ENCODE results near the gene PRPF4.
"Not testable (repeated sequence)": the region's sequence is repeated elsewhere in the genome, so short reads cannot be mapped to it uniquely, and the experiment has no call there.

PRPF4 gene

DNA sequence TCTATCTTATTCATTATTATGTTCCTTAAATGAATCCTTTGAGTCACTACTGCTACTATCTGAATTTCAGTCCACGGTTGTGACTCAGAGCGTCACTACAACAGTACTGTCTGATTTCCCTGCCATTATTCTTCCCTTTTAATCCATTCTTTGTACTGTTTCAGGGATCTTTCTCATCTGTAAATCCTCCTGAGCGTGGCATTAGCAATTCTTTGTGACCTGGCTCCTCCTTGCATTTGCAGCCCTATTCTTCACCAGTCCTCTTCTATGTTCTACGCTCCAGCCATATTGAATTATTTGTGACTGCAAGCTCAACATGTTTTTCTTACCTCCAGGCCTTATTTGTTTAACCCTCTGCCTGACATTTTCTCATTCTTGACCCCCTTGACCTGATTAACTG, 5.9 kb downstream of the PRPF4 start:
- no peaks in the 10 kb centered on the region for H3K27me3 ChIP-seq (replicated peaks in 2 of 5; ENCODE audit: control insufficient read depth in 4 of 5, insufficient read depth in 5 of 5, low read length in 4 of 5)
- WGBS (ENCODE audit: insufficient coverage): 100% methylated on average over 4 of the region's 4 CpGs
- no peak overlapping the region for H3K4me3 ChIP-seq (ENCODE audit: control insufficient read depth in 1 of 7, extremely low read depth in 1 of 7, insufficient read depth in 4 of 7, low read depth in 2 of 7, low read length in 6 of 7)
- DNase-seq: no peak
- POLR2A ChIA-PET: interaction anchor here (0.6 kb wide), 1 partner anchor 1033 kb away, joined by 3 read pairs; no protein-coding TSS in a partner anchor
- H3K4me1 ChIP-seq (ENCODE audit: control extremely low read depth in 1 of 4, control insufficient read depth in 4 of 4, insufficient read depth in 4 of 4, low read length in 3 of 4): peaks cover 0 to 8% (median 5%) of the 10 kb centered on the region in 4 experiments
- CTCF ChIA-PET: interaction anchor here (1.0 kb wide), 1 partner anchor 20 kb away, joined by 3 read pairs; no protein-coding TSS in a partner anchor
- H3K27ac ChIP-seq (ENCODE audit: insufficient read depth in 1 of 2, low read depth in 1 of 2, low read length in 2 of 2, poor library complexity in 1 of 2, severe bottlenecking in 2 of 2): no peak overlapping the region
- H3K9me3 ChIP-seq (ENCODE audit: control extremely low read depth in 1 of 5, control insufficient read depth in 4 of 5, insufficient read depth in 2 of 5, low read depth in 1 of 5, low read length in 4 of 5): no peaks in the 10 kb centered on the region
- peaks cover 21 to 80% (median 61%) of the 10 kb centered on the region in 4 experiments for H3K36me3 ChIP-seq (ENCODE audit: control insufficient read depth in 4 of 4, insufficient read depth in 4 of 4, low read length in 3 of 4)

DNA sequence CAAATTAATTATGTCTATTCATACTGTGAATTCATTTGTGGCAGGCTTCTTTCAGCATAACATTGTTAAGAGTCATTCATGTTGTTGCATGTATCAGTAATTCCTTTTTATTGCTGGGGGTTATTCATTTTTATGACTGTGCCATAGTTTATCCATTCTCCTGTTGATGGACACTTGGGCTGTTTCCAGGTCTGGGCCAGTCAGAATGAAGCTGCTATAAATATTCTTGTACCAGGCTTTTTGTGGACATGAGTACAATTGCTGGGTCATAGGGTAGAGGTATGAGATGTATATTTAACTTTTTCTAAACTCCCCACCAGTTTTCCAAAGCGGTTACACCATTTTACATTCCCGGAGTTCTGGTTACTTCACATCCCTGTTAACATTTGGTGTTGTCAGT, 13.6 kb downstream of the PRPF4 start:
- Histone ChIP-seq H3K9me3 (ENCODE audit: control extremely low read depth in 1 of 5, control insufficient read depth in 4 of 5, insufficient read depth in 2 of 5, low read depth in 1 of 5, low read length in 4 of 5) (no peaks in the 10 kb centered on the region), H3K27ac (ENCODE audit: insufficient read depth in 1 of 2, low read depth in 1 of 2, low read length in 2 of 2, poor library complexity in 1 of 2, severe bottlenecking in 2 of 2) (peak overlapping the region in 1 of 2 experiments; percentile 37), H3K4me1 (ENCODE audit: control extremely low read depth in 1 of 4, control insufficient read depth in 4 of 4, insufficient read depth in 4 of 4, low read length in 3 of 4) (peaks cover 0 to 2% (median under 1%) of the 10 kb centered on the region in 4 experiments), H3K4me3 (ENCODE audit: control insufficient read depth in 1 of 7, extremely low read depth in 1 of 7, insufficient read depth in 4 of 7, low read depth in 2 of 7, low read length in 6 of 7) (no peak overlapping the region), H3K36me3 (ENCODE audit: control insufficient read depth in 4 of 4, insufficient read depth in 4 of 4, low read length in 3 of 4) (peaks cover 34 to 93% (median 69%) of the 10 kb centered on the region in 4 experiments), H3K27me3 (replicated peaks in 2 of 5; ENCODE audit: control insufficient read depth in 4 of 5, insufficient read depth in 5 of 5, low read length in 4 of 5) (no peaks in the 10 kb centered on the region)
- WGBS (ENCODE audit: insufficient coverage): 94% methylated on average over 2 of the region's 2 CpGs
- POLR2A ChIA-PET: no interaction called here
- CTCF ChIA-PET: no interaction called here
- no peak for DNase-seq

DNA sequence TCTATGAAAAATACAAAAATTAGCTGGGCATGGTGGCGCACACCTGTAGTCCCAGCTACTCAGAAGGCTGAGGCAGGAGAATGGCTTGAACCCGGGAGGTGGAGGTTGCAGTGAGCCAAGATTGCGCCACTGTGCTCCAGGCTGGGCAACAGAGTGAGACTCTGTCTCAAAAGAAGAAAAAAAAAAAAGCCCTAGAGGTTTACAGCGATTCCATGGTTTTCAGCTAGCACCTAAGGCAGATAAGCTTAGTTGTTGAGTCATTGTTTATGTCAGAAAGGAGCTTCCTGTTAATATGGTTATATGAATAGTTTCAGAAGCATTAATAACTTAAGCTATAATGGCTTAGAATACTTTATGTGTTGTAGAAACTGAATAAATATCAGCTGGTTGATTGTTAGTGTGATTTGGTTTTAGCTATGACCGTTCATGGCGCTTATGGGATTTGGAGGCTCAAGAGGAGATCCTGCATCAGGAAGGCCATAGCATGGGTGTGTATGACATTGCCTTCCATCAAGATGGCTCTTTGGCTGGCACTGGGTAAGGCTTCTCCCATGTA, 14.7 kb downstream of the PRPF4 start:
- peaks cover 33 to 84% (median 61%) of the 10 kb centered on the region in 4 experiments for H3K36me3 ChIP-seq (ENCODE audit: control insufficient read depth in 4 of 4, insufficient read depth in 4 of 4, low read length in 3 of 4)
- H3K9me3 ChIP-seq (ENCODE audit: control extremely low read depth in 1 of 5, control insufficient read depth in 4 of 5, insufficient read depth in 2 of 5, low read depth in 1 of 5, low read length in 4 of 5): no peaks in the 10 kb centered on the region
- peaks cover 0 to 2% (median under 1%) of the 10 kb centered on the region in 4 experiments for H3K4me1 ChIP-seq (ENCODE audit: control extremely low read depth in 1 of 4, control insufficient read depth in 4 of 4, insufficient read depth in 4 of 4, low read length in 3 of 4)
- ChIA-PET POLR2A (interaction anchor here (1.3 kb wide), 1 partner anchor 12 kb away, joined by 4 read pairs; no protein-coding TSS in a partner anchor), CTCF (interaction anchor here (0.9 to 1.7 kb wide), 2 partner anchors 15 to 19 kb away, joined by 3 to 4 read pairs; partner anchors contain the start of genes CDC26 and PRPF4)
- 80% methylated on average over 5 of the region's 6 CpGs for WGBS (ENCODE audit: insufficient coverage)
- H3K27ac ChIP-seq (ENCODE audit: insufficient read depth in 1 of 2, low read depth in 1 of 2, low read length in 2 of 2, poor library complexity in 1 of 2, severe bottlenecking in 2 of 2): peak overlapping the region in 1 of 2 experiments; percentile 37
- DNase-seq: peak in 2 of 3 donors; percentile 15 to 26
- H3K4me3 ChIP-seq (ENCODE audit: control insufficient read depth in 1 of 7, extremely low read depth in 1 of 7, insufficient read depth in 4 of 7, low read depth in 2 of 7, low read length in 6 of 7): no peak overlapping the region
- H3K27me3 ChIP-seq (replicated peaks in 2 of 5; ENCODE audit: control insufficient read depth in 4 of 5, insufficient read depth in 5 of 5, low read length in 4 of 5): no peaks in the 10 kb centered on the region

DNA sequence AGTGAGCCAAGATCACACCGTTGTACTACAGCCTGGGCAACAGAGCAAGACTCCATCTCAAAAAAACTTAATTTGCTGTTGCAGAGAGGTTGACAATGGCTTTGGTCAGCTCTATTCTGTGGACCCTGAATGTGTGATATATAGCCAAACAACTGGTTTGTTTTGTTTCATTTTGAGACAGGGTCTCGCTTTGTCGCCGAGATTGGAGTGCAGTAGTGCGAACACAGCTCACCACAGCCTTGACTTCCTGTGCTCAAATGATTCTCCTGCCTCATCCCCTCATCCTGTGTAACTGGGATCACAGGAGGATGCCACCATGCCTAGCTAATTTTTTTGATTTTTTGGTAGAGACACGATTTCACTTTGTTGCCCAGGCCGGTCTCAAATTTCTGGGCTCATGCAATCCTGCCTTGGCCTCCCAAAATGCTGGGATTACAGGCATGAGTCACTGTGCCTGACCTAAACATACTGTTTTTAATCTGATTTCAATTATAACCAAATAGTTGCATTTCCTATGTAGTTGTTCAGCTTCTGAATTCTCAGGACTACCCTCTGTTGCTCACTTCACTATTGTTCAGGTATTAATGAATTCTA, 17.9 kb downstream of the PRPF4 start:
- ChIA-PET CTCF (no interaction called here), POLR2A (no interaction called here)
- H3K27ac ChIP-seq (ENCODE audit: insufficient read depth in 1 of 2, low read depth in 1 of 2, low read length in 2 of 2, poor library complexity in 1 of 2, severe bottlenecking in 2 of 2): no peak overlapping the region
- H3K27me3 ChIP-seq (replicated peaks in 2 of 5; ENCODE audit: control insufficient read depth in 4 of 5, insufficient read depth in 5 of 5, low read length in 4 of 5): no peaks in the 10 kb centered on the region
- H3K36me3 ChIP-seq (ENCODE audit: control insufficient read depth in 4 of 4, insufficient read depth in 4 of 4, low read length in 3 of 4): peaks cover 21 to 56% (median 38%) of the 10 kb centered on the region in 4 experiments
- H3K4me3 ChIP-seq (ENCODE audit: control insufficient read depth in 1 of 7, extremely low read depth in 1 of 7, insufficient read depth in 4 of 7, low read depth in 2 of 7, low read length in 6 of 7): no peak overlapping the region
- DNase-seq: no peak
- H3K4me1 ChIP-seq (ENCODE audit: control extremely low read depth in 1 of 4, control insufficient read depth in 4 of 4, insufficient read depth in 4 of 4, low read length in 3 of 4): peaks cover 0 to 2% (median under 1%) of the 10 kb centered on the region in 4 experiments
- WGBS (ENCODE audit: insufficient coverage): 93% methylated on average over 7 of the region's 7 CpGs
- no peaks in the 10 kb centered on the region for H3K9me3 ChIP-seq (ENCODE audit: control extremely low read depth in 1 of 5, control insufficient read depth in 4 of 5, insufficient read depth in 2 of 5, low read depth in 1 of 5, low read length in 4 of 5)

DNA sequence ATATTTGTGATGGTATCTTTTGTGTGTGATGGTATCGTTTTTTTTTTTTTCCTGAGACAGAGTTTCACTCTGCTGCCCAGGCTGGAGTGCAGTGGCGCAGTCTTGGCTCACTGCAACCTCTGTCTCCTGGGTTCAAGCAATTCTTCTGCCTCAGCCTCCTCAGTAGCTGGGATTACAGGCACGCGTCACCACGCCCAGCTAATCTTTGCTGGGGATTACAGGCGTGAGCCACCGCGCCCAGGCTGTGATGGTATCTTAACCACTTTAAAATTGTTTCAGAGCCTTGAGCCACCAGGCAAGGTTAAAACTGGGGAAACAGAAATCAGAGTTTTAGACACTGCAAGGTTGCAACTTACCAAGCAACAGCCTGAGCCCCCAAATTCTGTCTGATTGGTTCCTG, 20.8 kb downstream of the PRPF4 start:
- DNase-seq; H3K4me3 ChIP-seq (ENCODE audit: control insufficient read depth in 1 of 7, extremely low read depth in 1 of 7, insufficient read depth in 4 of 7, low read depth in 2 of 7, low read length in 6 of 7); H3K9me3 ChIP-seq (ENCODE audit: control extremely low read depth in 1 of 5, control insufficient read depth in 4 of 5, insufficient read depth in 2 of 5, low read depth in 1 of 5, low read length in 4 of 5); POLR2A ChIA-PET; H3K4me1 ChIP-seq (ENCODE audit: control extremely low read depth in 1 of 4, control insufficient read depth in 4 of 4, insufficient read depth in 4 of 4, low read length in 3 of 4); H3K27ac ChIP-seq (ENCODE audit: insufficient read depth in 1 of 2, low read depth in 1 of 2, low read length in 2 of 2, poor library complexity in 1 of 2, severe bottlenecking in 2 of 2); H3K27me3 ChIP-seq (replicated peaks in 2 of 5; ENCODE audit: control insufficient read depth in 4 of 5, insufficient read depth in 5 of 5, low read length in 4 of 5): not testable (repeated sequence)
- peaks cover 11 to 28% (median 20%) of the 10 kb centered on the region in 4 experiments for H3K36me3 ChIP-seq (ENCODE audit: control insufficient read depth in 4 of 4, insufficient read depth in 4 of 4, low read length in 3 of 4)
- CTCF ChIA-PET: interaction anchor here (1.3 kb wide), 1 partner anchor 14 kb away, joined by 3 read pairs; no protein-coding TSS in a partner anchor
- whole genome bisulfite sequencing (ENCODE audit: insufficient coverage): 96% methylated on average over 7 of the region's 8 CpGs

DNA sequence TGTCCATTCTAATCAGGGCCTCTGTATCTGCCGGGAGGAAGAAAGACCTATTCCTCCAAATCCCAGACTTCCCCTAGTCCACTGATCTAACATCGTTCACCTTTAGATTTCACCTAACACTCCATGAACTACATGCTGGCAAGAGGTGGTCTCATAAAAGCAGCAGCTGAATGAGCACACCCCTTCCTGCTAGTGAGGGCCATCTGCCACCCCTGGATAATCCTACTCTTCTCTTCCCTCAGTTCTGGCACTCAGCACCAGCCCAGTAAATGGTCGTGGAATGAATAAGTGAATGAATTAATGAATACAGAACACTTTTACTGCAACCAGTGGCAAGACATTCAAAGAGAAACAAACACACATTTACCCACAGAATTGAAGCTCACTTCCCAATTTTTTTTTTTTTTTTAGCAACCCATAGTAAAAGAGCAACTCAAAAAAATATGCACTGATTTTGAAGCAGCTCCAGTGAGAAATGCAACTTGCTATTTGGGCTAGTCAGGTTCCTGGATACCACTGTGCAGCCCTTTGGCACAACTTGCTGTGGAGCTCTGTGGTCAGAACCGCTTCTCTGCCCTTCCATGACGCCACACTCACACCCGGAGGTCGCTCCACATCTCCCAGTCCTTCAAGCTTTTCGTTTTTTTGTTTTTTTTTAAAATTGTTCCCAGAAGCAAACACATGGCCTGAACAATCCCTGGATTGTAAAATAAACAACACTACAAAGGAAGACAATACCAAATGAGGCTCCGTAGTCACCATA, 21.5 kb downstream of the PRPF4 start:
- H3K9me3 ChIP-seq (ENCODE audit: control extremely low read depth in 1 of 5, control insufficient read depth in 4 of 5, insufficient read depth in 2 of 5, low read depth in 1 of 5, low read length in 4 of 5): no peaks in the 10 kb centered on the region
- DNase-seq: no peak
- peaks cover 9 to 21% (median 14%) of the 10 kb centered on the region in 4 experiments for H3K36me3 ChIP-seq (ENCODE audit: control insufficient read depth in 4 of 4, insufficient read depth in 4 of 4, low read length in 3 of 4)
- POLR2A ChIA-PET: interaction anchor here (0.6 to 0.7 kb wide), 3 partner anchors 21 to 288 kb away, joined by 3 to 4 read pairs (median 3); no protein-coding TSS in a partner anchor
- H3K4me1 ChIP-seq (ENCODE audit: control extremely low read depth in 1 of 4, control insufficient read depth in 4 of 4, insufficient read depth in 4 of 4, low read length in 3 of 4): peaks cover 0 to 9% (median 8%) of the 10 kb centered on the region in 4 experiments
- H3K27ac ChIP-seq (ENCODE audit: insufficient read depth in 1 of 2, low read depth in 1 of 2, low read length in 2 of 2, poor library complexity in 1 of 2, severe bottlenecking in 2 of 2): no peak overlapping the region
- CTCF ChIA-PET: interaction anchor here (0.6 to 1.3 kb wide), 2 partner anchors 11 to 13 kb away, joined by 3 read pairs; no protein-coding TSS in a partner anchor
- WGBS (ENCODE audit: insufficient coverage): 90% methylated on average over 6 of the region's 9 CpGs
- H3K27me3 ChIP-seq (replicated peaks in 2 of 5; ENCODE audit: control insufficient read depth in 4 of 5, insufficient read depth in 5 of 5, low read length in 4 of 5): no peaks in the 10 kb centered on the region
- H3K4me3 ChIP-seq (ENCODE audit: control insufficient read depth in 1 of 7, extremely low read depth in 1 of 7, insufficient read depth in 4 of 7, low read depth in 2 of 7, low read length in 6 of 7): no peak overlapping the region

All from common myeloid progenitor, CD34-positive (primary cell).